Measurements from ENCODE around the gene MRPL36.
A peak's percentile ranks its signal among the peaks of the same experiment; 100 is the strongest.

MRPL36 gene

DNA sequence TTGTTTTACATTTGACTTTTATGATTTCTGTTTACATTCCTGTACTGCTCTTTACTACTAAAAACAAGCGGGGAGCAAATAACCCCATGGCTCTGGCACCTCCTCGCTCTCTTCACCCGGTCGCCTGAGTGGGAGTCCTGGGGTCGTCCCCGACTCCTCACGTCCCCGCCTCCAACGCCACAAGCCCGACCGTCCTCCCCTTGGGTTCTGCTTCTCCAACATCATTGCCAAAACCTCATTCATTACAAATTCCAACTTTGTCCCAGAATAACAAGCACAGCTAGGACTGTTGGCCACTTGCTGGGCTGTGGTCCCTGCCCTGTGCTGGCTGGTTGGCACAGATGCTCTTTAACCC, 35.1 kb downstream of the MRPL36 start:
- no peak for DNase-seq (ENCODE audit: low read depth)

DNA sequence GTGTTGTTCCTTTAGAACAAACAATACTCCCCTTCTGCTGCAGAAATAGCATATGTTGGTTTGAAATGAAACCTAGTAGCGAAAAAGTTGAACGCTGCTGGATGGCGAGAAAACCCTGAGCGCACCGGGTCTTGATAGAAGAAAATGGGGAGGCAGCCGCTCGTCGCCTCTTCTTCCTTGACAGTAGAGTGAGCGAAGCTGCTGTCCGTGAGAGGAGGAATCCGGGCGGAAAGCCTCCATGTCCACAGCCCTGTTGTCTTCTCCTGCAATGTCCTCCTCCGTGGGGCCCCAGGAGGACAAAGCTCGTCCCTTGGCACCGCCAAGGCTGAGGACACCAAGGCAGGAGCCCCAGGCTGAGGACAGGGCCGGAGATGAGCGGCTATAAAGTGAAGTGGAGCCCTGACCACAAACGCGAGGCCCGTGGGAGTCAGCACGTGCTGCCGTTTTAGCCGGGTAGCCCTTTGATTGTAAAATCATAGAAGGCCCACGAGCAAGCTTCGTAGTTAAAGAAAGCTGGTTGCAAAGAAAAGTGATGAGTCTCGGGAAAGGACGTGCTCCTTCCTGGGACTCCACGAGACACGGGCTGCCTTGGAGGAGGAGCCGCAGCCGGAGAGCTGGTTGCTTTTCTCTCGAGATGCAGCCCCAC, 35.6 kb downstream of the MRPL36 start:
- no peak for DNase-seq (ENCODE audit: low read depth)

DNA sequence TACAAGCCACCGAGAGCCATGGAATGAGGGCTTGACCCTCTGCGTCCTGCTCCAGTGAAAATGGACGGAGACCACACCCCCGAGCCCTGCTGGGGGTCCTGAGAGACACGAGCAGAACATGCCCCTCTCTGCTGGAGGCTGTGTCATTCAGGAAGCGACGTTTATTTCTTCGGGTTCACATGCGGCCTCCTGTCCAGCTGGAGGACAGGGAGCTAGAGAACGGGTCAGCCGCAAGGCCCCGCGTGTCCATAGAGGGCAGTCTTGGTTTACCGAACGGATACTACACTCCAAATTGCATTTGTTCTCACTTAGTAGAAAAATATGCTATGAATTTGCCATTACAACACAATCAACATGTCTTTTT, 36.1 kb downstream of the MRPL36 start:
- peak; percentile 41 for DNase-seq (ENCODE audit: low read depth)

DNA sequence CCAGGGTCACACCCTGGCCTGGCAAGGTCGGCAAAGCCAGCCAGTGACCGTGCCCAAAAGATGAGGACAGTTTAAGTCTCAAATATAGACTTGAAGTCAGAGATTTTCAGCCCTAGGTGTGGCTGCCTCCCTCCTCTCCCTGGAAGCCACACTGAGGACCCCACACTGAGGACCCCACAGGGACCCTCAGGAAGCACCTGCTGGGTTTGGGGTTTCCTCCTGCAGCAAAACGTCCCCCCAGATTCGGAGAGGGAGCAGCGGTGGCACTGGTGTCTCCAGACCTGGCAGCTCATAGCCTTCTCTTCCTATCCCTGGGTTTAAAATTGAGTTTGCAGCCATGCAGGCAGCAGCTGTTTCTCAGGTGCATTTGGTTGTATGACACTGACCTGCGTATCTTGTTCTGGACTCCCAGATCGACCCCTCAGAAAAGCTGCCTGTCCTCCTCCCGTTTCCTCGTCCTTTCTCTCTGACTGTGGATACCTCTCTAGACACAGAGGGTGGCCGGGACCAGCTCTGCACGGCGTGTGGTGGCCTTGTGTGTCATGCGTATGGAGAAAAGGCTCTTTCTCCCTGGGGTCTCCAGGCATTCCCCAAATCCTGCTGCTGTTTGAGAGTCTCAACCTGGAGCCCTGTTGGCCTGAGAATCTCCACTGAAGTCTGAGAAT, 36.6 kb downstream of the MRPL36 start:
- DNase-seq (ENCODE audit: low read depth), result no peak

DNA sequence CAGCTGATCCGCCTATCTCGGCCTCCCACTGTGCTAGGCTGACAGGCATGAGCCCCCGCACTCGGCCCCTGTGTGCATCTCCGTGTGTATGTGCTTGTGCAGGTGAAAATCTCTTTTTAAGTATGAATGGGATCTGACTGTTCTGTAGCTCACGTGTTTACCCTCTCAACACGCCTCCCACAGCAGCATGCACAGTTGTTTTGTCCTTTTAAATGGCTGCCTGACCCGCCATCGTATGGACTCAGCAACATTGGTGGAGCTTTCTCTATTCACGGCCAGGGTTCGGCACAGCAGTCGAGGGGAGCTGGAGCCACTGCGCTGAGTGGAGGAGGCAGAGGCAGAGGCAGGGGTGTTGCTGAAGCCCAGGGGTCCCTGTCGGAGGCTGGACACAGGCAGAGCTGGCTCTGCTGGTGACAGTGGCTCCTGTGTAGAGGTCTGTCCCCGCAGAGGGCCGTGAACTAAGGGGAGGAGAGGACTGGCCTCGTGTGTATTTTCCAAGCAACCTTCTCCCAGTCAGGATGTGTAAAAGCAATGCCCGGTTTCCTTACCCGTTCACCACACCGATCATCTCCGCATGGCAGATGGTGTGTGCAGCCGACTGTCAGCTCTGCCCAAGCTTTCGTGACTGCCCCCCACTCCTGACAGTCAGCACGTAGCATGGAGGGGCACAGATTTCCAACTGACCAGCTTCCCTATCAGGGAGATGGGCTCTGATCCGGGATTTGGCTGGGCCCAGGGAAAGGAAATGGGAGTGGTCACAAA, 37.3 kb downstream of the MRPL36 start:
- DNase-seq (ENCODE audit: low read depth), result no peak

DNA sequence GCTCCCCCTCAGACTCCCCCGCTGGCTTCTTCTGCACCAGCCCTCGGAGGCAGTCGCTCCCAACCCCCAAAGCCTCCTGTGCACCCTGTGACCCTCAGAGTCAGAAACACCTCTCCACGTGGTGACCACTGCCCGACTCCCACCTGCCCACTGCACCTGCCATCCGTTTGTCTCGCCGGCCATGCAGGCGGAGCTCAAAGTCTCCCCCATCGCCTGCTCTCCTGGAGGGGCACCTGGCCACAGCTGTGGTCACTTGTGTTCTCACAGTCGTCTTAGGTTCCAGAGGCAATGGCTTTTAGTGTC, 38.2 kb downstream of the MRPL36 start:
- no peak for DNase-seq (ENCODE audit: low read depth)

DNA sequence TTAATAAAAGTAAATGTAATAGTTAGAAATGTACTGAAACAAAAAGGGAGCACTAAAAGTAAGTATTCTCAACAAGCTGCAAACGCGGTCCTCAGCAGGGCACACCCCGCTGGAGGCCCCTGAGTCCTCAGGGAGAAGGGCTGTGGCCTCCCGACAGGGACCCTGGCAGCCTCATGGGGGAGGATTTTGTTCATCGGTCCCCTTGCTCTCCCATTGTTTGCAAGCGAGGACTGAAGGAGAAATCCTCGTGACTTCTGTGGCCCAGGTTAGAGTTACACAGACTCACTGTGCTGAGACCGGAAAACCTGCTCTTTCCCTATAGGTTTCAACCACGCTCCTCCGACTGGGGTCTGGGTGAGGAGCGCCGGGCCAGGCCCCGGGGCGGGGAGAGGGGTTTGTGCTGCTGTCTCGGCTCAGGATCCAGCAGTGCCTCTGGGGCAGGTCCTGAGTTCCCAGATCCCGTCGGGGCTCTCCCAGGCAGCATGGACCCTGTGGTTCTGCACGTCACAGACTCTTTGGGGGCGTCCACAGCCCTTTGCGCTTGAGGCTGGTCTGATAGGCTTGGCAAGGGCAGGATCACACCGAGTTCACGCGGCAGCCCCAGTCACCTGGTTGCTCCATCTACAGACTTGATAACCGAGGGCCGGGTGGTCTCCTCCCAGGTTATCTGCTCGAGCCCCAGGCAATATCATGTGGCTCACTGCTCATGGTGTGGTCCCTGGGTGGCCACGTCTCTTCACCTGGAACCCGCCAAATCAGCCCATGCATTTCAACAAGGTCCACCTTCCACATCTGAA, 38.8 kb downstream of the MRPL36 start:
- DNase-seq (ENCODE audit: low read depth), result no peak

DNA sequence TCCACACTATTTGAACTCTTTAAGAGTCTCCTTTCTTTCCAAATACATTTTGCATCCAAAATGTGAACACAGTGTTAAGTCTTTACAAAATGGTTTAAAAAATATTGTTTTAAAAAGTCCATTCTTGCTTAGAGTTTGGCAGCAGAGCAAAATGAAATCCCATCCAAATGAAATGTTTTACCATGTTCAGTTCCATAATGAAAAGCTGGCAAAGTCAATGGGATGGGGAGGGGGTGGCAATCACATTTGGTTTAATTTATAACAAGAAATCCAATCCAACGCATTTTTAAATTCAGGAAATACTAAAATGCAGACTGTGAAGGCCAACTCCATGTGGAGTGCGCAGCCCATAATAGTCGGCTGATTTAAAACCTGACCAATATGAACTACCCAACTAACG, 39.4 kb downstream of the MRPL36 start:
- DNase-seq (ENCODE audit: low read depth), result no peak

DNA sequence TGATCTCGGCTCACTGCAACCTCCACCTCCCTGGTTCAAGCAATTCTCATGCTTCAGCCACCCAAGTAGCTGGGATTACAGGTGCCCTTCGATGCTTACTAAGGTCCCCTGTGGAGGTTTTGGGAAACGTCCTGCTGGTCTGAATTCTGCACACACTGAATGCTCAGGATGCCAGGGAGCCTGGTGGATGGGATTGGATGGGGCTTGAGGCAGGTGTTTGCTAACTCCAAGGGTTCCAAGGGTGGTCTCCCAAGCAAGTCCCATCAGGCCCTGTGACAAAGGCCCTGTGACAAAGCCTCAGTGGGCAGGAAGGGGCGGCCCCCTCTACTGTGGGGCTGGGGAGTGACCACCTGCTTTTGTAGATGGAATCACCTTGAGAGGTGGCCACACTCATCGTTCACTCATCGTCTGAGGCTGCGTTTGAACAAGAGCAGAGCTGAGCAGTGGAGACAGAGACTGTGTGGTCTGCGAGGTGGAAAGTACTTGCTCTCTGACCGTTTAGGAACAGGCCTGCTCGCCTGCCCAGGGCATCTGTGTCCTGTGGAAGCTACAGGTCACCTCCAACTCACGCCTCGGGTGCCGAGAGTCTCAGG, 40.2 kb downstream of the MRPL36 start:
- DNase-seq (ENCODE audit: low read depth), result no peak

DNA sequence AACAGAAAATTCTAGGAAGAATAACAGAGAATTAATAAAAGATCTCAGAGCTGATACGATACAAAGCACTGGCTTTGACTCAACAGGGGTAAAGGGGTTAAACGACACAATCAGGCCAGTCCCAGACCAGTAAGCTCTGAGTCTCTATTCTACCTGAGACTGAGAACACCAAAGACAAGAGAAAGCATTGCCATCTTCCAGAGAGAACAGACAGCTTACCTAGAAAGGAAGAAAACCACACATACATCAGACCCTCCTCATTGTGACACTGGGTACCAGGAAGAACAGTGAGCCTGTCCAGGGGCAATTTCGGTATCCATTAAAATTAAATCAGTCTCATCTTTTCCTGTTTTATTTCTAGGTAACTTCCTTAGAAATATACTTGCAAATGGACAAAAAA, 41.1 kb downstream of the MRPL36 start:
- no peak for DNase-seq (ENCODE audit: low read depth)

DNA sequence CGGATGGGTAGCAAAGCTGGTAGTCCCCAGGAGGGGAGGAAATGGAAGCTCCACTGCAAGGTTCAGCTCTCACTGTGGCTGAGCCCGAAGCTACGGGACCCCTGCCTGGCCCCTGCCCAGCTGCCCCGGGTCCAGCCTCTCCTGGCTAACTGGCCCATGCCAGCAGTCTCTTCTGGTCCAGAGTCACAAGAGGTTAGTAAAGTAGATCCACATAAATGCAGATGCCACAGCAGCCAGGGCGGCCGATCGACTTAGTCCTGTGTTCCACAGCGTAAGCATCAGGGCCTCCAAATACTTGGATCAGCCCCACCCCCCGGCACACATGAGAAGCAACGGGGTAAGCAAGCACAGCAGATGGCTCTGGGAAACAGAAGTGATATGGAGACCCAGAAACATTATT, 42.1 kb downstream of the MRPL36 start:
- DNase-seq (ENCODE audit: low read depth), result no peak

DNA sequence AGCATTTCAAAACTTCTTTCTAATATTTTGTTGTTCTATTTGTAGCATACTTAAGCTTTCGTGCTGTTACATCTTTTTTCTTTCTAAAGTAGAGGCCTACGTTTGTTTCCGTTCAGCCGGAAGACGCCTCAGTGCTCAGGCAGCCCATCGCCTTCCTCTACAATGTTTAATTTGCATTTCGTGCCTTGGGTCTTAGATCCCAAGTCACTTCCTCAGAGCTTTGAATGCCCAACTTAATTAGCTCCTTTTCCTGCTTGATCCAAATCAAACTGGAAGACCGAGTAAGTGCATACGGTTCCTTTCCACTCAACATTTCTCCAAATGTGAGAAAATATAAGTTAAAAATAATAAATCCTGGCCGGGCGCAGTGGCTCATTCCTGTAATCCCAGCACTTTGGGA, 43.2 kb downstream of the MRPL36 start:
- DNase-seq (ENCODE audit: low read depth), result no peak

DNA sequence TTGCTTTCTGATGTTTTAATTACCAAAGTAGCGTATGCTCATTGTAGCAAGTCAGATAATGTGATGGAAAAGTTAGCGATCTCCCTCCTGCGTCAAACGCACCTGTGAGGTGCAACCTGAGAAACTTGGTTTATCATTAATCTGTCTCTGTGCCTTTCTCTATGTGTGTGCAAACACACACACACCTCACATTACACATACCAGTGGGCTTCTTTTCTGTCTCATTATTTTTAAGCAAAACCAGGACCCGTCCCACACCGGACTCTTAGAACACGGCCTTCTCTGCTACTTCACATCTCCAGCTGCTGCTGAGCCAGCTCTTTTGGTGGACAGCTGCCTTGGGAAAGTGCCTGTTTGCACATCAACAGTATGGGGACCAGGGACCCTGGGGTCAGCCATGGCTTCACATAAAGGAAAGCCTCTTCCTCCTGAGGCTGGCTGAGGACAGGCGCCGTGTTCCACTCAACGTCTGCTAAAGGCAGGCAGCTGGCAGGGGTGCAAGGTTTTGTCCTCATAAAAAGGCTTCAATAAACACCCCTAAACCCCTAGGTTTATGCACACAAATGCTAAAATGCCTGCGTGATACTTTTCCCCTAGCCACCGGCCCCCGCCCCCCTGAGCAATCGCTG, 44.2 kb downstream of the MRPL36 start:
- DNase-seq (ENCODE audit: low read depth), result no peak

DNA sequence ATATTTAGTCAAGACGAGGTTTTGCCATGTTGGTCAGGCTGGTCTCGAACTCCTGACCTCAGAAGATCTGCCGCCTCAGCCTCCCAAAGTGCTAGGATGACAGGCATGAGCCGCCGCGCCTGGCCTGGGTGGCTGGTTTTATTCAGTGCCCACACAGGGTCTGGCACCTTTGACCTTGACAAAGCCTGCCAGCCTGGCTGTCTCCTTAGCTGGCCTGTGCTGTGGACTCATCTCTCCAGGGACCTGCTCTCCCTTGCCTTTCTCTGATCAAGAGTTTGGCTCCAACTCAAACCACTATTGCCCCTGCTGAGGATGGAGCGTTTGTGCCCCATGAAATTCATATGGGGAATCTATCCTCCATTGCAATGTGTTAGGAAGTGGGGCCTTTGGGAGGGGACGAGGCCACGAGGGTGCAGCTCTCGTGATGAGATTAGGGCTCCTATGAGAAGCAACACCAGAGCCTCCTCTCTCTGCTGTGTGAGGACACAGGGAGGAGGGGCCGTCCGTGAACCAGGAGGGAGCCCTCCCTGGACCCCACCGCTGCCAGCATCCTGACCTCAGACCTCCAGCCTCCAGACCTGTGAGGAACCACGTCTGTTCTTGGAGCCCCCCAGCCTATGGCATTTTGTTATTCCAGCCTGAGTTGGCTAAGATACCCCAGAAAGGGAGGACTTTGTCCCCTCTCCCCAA, 45.0 kb downstream of the MRPL36 start:
- DNase-seq (ENCODE audit: low read depth), result no peak

DNA sequence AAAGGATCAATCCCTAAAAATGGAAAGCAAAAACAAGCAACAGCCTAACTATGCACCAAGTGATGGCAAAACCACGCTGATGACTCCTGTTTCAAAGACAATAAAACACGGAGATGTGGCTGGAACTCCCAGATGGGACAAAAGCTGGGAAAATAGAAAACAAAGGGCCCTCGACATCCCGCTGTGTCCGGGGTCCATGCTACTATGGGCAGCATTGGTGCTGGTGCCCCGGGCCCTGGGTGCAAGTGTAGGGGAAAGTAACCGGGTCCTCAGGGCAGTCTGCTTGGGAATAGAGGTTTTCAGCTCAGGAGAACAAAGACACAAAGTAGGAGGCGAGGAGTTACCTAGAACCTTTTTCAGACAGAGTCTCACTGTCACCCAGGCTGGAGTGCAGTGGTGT, 46.1 kb downstream of the MRPL36 start:
- DNase-seq (ENCODE audit: low read depth), result no peak

DNA sequence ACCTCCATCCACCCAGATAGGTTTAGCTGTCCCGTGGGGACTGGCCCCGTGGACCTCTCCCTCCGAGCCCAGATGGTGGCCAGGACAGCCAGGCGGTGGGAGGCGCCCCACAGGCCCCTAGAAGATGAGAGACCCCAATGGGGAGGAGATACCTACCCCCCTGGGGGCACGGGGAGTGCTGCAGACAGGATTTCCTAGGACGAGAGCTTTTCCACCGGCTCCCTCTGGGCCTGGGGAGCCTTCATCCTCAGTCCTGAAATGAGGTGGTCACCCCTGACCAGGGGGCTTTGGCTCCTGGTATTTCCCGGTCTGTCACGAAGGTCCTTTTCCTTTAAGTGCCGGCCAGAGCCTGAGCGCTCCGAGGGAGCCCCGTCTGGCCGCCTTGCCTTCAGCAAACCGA, 46.8 kb downstream of the MRPL36 start:
- DNase-seq (ENCODE audit: low read depth), result no peak

DNA sequence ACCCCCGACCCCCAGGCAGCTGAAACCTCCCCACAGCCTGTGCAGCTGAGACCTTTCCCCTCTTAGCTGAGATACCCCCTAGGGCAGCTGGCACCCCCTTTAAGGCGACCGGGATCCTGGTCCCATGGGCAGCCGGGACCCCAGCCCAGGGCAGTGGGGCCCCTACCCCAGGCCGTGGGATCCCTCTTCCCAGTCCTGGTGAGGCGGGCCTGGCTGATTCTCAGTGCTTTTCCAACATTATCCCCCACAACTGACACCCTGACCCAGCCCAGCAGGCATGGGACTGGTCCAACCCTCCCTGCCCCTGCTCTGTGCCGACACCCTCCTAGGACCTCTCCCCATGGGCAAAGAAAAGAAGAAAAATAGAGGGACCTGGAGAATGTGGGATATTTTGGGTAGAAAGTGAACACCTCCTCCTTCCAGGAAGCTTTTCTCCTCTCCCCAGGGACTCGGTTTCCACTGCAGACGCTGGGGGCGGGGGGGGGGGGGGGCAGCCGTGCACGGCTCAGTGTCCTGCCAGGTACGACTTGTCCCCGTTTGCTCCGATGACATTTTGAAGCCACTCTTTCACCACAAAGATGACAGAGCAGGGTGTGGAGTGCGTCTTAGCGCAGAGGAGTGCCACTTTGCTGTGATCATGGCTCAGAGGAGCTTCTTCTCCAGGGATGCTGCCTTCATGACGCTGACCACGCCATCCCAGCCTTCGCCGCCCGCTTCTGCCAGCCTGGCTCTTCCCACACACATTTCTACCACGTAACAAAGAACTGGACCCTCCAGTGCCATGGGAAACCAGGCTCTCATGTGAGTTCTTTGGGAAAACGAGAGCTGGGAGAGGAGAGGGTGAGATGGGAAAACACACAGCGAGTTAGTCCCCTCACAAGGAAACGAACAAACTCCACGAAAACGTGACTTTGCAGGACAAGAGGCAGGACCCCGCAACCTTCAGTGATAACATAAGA, 47.5 kb downstream of the MRPL36 start:
- DNase-seq (ENCODE audit: low read depth), result no peak

DNA sequence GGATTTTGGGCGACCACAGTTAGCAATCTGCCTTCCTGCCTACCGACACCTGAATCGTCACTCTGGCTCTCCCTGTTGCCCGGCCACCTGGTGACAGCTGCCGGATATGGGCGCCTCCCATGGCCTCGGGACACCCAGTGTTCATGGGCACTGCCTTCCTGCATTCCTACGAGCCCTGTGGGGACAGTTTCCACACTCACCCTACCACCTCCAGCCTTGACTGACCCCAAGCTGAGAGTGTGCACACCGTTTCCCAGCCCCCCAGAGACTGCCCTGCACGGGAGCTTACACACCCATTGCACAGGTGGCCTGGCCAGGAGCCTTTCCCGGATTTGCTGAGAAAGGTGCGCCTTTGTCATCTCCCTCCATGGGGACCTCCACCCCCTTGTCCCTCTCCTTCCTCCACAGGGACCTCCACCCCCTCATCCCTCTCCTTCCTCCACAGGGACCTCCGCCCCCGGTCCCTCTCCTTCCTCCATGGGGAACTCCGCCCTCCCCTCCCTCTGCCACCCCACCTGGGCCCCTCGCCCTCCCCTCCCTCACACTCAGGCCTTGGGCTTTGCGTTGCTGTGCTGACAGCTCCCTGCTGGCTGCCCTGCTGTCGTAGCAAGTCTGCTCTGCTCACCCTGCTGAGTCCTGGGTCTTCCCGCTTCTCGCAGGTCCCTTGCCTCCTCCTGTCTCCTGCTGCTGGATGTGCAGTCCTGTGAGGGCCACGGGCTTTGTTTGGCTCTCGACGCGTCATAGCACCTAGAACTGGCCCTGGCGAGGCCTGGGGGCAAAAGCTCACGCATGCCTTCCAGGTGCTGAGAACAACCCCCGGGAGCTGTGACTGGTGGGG, 48.4 kb downstream of the MRPL36 start:
- no peak for DNase-seq (ENCODE audit: low read depth)

DNA sequence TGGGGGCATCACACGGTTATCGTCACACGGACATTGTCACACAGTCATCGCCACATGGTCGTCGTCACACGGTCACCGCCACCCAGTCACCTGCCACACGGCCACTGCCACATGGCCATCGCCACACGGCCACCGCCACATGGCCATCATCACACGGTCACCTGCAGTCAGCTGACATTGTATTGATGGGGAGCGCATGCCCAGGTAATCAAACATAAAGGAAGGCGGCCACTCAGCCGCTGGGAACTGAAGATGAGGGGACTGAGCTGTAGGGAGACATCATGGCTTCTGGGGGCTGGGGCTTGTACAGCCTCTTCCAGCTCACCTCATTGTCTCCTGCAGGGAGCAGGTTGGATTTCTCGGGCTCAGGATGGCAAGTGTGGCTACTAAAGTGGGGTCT, 49.2 kb downstream of the MRPL36 start:
- DNase-seq (ENCODE audit: low read depth), result no peak

Data from stromal cell of bone marrow (primary cell).